ENCODE results near the gene NUDT7.

NUDT7 gene

GRCh38 chr16:77724174-77724573 is 1.9 kb downstream of the NUDT7 start:
- DNase-seq (ENCODE audit: low spot score): no peak

GRCh38 chr16:77729951-77730350 is 7.6 kb downstream of the NUDT7 start:
- DNase-seq (ENCODE audit: low spot score): no peak

GRCh38 chr16:77732241-77732946 is 10.1 kb downstream of the NUDT7 start:
- DNase-seq (ENCODE audit: low spot score): no peak

- DNase-seq (ENCODE audit: low spot score): peak; percentile 19
Measured at GRCh38 chr16:77736879-77737278, 14.6 kb downstream of the NUDT7 start.

- DNase-seq (ENCODE audit: low spot score): no peak
Measured at GRCh38 chr16:77738706-77739558, 16.6 kb downstream of the NUDT7 start.

GRCh38 chr16:77739559-77739892 is 17.2 kb downstream of the NUDT7 start:
- DNase-seq (ENCODE audit: low spot score): no peak

GRCh38 chr16:77744141-77744540 is 21.8 kb downstream of the NUDT7 start:
- no peak for DNase-seq (ENCODE audit: low spot score)

GRCh38 chr16:77745972-77746371 is 23.7 kb downstream of the NUDT7 start:
- DNase-seq (ENCODE audit: low spot score): no peak

- DNase-seq (ENCODE audit: low spot score): no peak
Measured at GRCh38 chr16:77748421-77749005, 26.2 kb downstream of the NUDT7 start.

- no peak for DNase-seq (ENCODE audit: low spot score)
Measured at GRCh38 chr16:77749415-77749814, 27.1 kb downstream of the NUDT7 start.

GRCh38 chr16:77758046-77758445 is 35.7 kb downstream of the NUDT7 start:
- no peak for DNase-seq (ENCODE audit: low spot score)

GRCh38 chr16:77758508-77758907 is 36.2 kb downstream of the NUDT7 start:
- DNase-seq (ENCODE audit: low spot score): no peak

- DNase-seq (ENCODE audit: low spot score): no peak
Measured at GRCh38 chr16:77759201-77759600, 36.9 kb downstream of the NUDT7 start.

GRCh38 chr16:77759821-77760220 is 37.5 kb downstream of the NUDT7 start:
- no peak for DNase-seq (ENCODE audit: low spot score)

- DNase-seq (ENCODE audit: low spot score): no peak
Measured at GRCh38 chr16:77760800-77761199, 38.5 kb downstream of the NUDT7 start.

- DNase-seq (ENCODE audit: low spot score): no peak
Measured at GRCh38 chr16:77761204-77761603, 38.9 kb downstream of the NUDT7 start.

- DNase-seq (ENCODE audit: low spot score): no peak
Measured at GRCh38 chr16:77762262-77762661, 39.9 kb downstream of the NUDT7 start.

- no peak for DNase-seq (ENCODE audit: low spot score)
Measured at GRCh38 chr16:77763994-77764393, 41.7 kb downstream of the NUDT7 start.

- DNase-seq (ENCODE audit: low spot score): no peak
Measured at GRCh38 chr16:77767211-77767610, 44.9 kb downstream of the NUDT7 start.

- no peak for DNase-seq (ENCODE audit: low spot score)
Measured at GRCh38 chr16:77767826-77768225, 45.5 kb downstream of the NUDT7 start.

GRCh38 chr16:77775911-77776909 is 53.9 kb downstream of the NUDT7 start:
- no peak for DNase-seq (ENCODE audit: low spot score)

GRCh38 chr16:77777745-77778144 is 55.4 kb downstream of the NUDT7 start:
- DNase-seq (ENCODE audit: low spot score): no peak
